Endothelial cell of umbilical vein (primary cell): ENCODE results near the gene EIF2B2. TPM values are rescaled to one million over a fixed set of nuclear protein-coding genes. Genes with fewer than 3 reads are reported as not detected.

Experiments
- BruUV-seq: library from RNA; stranded (reverse); fragments of 400-500 nt; replicated peaks from 2 replicates; lab custom pipeline; 2021; lab: Mats Ljungman, UMichigan
- CTCF ChIA-PET: fragments of 300-600, 350-600 bp; sonication (Branson Sonifier 250); formaldehyde crosslinking; loops from one replicate; lab custom pipeline; 2021; ENCODE audit warnings: antibody characterized with exemption, inconsistent platforms; lab: Charles Lee
- POLR2A ChIA-PET: fragments of 300-600, 350-600 bp; sonication (Branson Sonifier 250); formaldehyde crosslinking; loops from one replicate; lab custom pipeline; 2021; ENCODE audit warnings: antibody characterized with exemption, inconsistent platforms; lab: Charles Lee
- DNase-seq: peaks from one replicate; pipeline ENCODE4 v3.0.0-alpha.2; 2011; ENCODE audit warnings: low read depth, low spot score
- FAIRE-seq: peaks from 2 replicates; lab custom pipeline; 2011; peaks lifted over from hg19 to GRCh38; lab: Jason Lieb, UNC
- H2AFZ ChIP-seq: 2 replicates; pipeline ENCODE4 v1.6.0; 2012; ENCODE audit warnings: low read depth, low read length, control low read depth, inconsistent platforms
- H3K27ac ChIP-seq: 2 replicates; pipeline ENCODE4 v1.5.1; 2011; ENCODE audit warnings: low read depth, mild to moderate bottlenecking, control low read depth, low read length, moderate library complexity; ENCODE audit not compliant: insufficient read depth
- H3K27me3 ChIP-seq, 2 experiments: 2 replicates each; pipeline versions ENCODE4 v1.6.0 to v1.6.1; 2011; ENCODE audit warnings: low read length in 2 of 2, mixed read lengths in 1 of 2; ENCODE audit not compliant: control insufficient read depth in 2 of 2, insufficient read depth in 2 of 2
- H3K36me3 ChIP-seq, 2 experiments: 2 replicates in 1 of 2; 3 replicates in 1 of 2; pipeline ENCODE4 v1.5.1; 2011; ENCODE audit warnings: low read length in 2 of 2, mild to moderate bottlenecking in 1 of 2, moderate library complexity in 1 of 2; ENCODE audit not compliant: control insufficient read depth in 2 of 2, insufficient read depth in 2 of 2; ENCODE audit errors: extremely low read depth in 1 of 2
- H3K4me1 ChIP-seq: 3 replicates; pipeline ENCODE4 v1.5.1; 2011; ENCODE audit warnings: mild to moderate bottlenecking, low read length; ENCODE audit not compliant: control insufficient read depth, insufficient read depth; ENCODE audit errors: extremely low read depth
- H3K4me2 ChIP-seq: 2 replicates; pipeline ENCODE4 v1.6.1; 2011; ENCODE audit warnings: low read length, control low read depth, mixed read lengths; ENCODE audit not compliant: insufficient read depth
- H3K4me3 ChIP-seq, 3 experiments: fragments of 200-600 bp in 1 of 3; sonication (generic), shearing (Covaris generic) in 1 of 3; replicated peaks in 1 of 3; 2 replicates each; pipeline ENCODE4 v1.5.1; 2011 to 2016; ENCODE audit warnings: control low read depth in 3 of 3, low read length in 3 of 3, mild to moderate bottlenecking in 2 of 3, inconsistent platforms in 1 of 3, low read depth in 1 of 3, moderate library complexity in 1 of 3; ENCODE audit not compliant: insufficient read depth in 1 of 3
- H3K79me2 ChIP-seq: 2 replicates; pipeline ENCODE4 v1.6.0; 2012; ENCODE audit warnings: low read length, inconsistent platforms; ENCODE audit not compliant: control insufficient read depth, insufficient read depth
- H3K9ac ChIP-seq: replicated peaks from 2 replicates; pipeline ENCODE3; 2011; ENCODE audit warnings: low read length, control low read depth; ENCODE audit not compliant: insufficient read depth; ENCODE audit errors: extremely low read depth
- H3K9me1 ChIP-seq: replicated peaks from 3 replicates; pipeline ENCODE4 v1.6.0; 2011; ENCODE audit warnings: mild to moderate bottlenecking, low read length; ENCODE audit not compliant: control insufficient read depth, insufficient read depth; ENCODE audit errors: extremely low read depth
- H3K9me3 ChIP-seq: replicated peaks from 2 replicates; pipeline ENCODE4 v1.5.1; 2012; ENCODE audit warnings: low read length, inconsistent platforms; ENCODE audit not compliant: control insufficient read depth, insufficient read depth
- H4K20me1 ChIP-seq: replicated peaks from 2 replicates; pipeline ENCODE3; 2011; ENCODE audit warnings: mild to moderate bottlenecking, low read length; ENCODE audit not compliant: control insufficient read depth, insufficient read depth; ENCODE audit errors: extremely low read depth
- EZH2 ChIP-seq: IDR thresholded peaks from 2 replicates; pipeline ENCODE4 v1.6.1; 2012; ENCODE audit warnings: borderline replicate concordance, low read depth, mild to moderate bottlenecking, moderate library complexity, low read length, inconsistent platforms; ENCODE audit not compliant: severe bottlenecking
- FOS ChIP-seq: IDR thresholded peaks from 2 replicates; pipeline ENCODE4 v1.6.1; 2011; ENCODE audit warnings: mild to moderate bottlenecking, low read length, moderate library complexity, borderline replicate concordance; ENCODE audit not compliant: insufficient read depth
- GATA2 ChIP-seq: IDR thresholded peaks from 2 replicates; pipeline ENCODE4 v1.7.0; 2011; ENCODE audit warnings: low read depth, mild to moderate bottlenecking, moderate library complexity, mixed read lengths, low read length; ENCODE audit not compliant: insufficient read length, insufficient read depth
- JUN ChIP-seq: IDR thresholded peaks from 2 replicates; pipeline ENCODE4 v1.6.1; 2011; ENCODE audit warnings: borderline replicate concordance, low read depth; ENCODE audit not compliant: insufficient read length, insufficient read depth
- MYC ChIP-seq: IDR thresholded peaks from one replicate; pipeline ENCODE4 v1.6.1; 2011; ENCODE audit warnings: mild to moderate bottlenecking, low read depth, low read length
- POLR2A ChIP-seq: IDR thresholded peaks from 2 replicates; pipeline ENCODE4 v1.6.1; 2012; ENCODE audit warnings: low read depth, mild to moderate bottlenecking, control low read depth, low read length
- POLR2AphosphoS5 ChIP-seq: IDR thresholded peaks from 2 replicates; pipeline ENCODE4 v1.6.1; 2012; ENCODE audit warnings: low read depth, mild to moderate bottlenecking, control low read depth, low read length, moderate library complexity; ENCODE audit not compliant: insufficient read depth
- dilution Hi-C: fragments of 300-500 bp; cut with MboI; formaldehyde crosslinking; loops from one replicate; pipeline ENCODE4 v1.15.0; 2019; ENCODE audit warnings: low sequenced_read_pairs; ENCODE audit not compliant: extremely low pct_ligation_motif_present
- intact Hi-C: fragments of 100-400 bp; cut with micrococcal nuclease; formaldehyde crosslinking; loops from one replicate; pipeline ENCODE4 v1.10.0; 2022
- polyA plus RNA-seq, 4 experiments: library from polyadenylated mRNA; depleted of rRNA in 3 of 4; stranded (reverse) in 3 of 4; unstranded in 1 of 4; fragments of >200 nt; gene quantifications; 2 replicates each; pipeline versions ENCODE4 v1.2.1 to v1.2.3, GENCODE V29; 2011 to 2012; ENCODE audit warnings: missing spikeins in 1 of 4
- total RNA-seq: library from RNA; stranded (reverse); gene quantifications from 2 replicates; pipeline ENCODE4 v1.2.3, GENCODE V29; 2021
- TF ChIP-seq, protein P1 (sequence below): IDR thresholded peaks from 2 replicates; pipeline ENCODE4 v1.6.1; 2011; ENCODE audit not compliant: insufficient read depth, insufficient read length
- TF ChIP-seq, protein P2 (sequence below), 2 donors: IDR thresholded peaks; 1 replicate in 1 of 2; 2 replicates in 1 of 2; pipeline ENCODE4 v1.5.1; 2011; ENCODE audit warnings: low read length in 2 of 2, mild to moderate bottlenecking in 2 of 2, moderate library complexity in 2 of 2, control low read depth in 1 of 2, inconsistent platforms in 1 of 2, low read depth in 1 of 2; ENCODE audit not compliant: insufficient read depth in 1 of 2; ENCODE audit errors: extremely low read depth in 1 of 2

EIF2B2 gene
- total and polyA plus RNA-seq, 2 donors (not counting 3 experiments of a cell fraction or from before 2014, with no cell fraction given), result 97.0 to 143 TPM

- TF ChIP-seq JUN, result peak; percentile 98
- TF ChIP-seq, protein P1, sequence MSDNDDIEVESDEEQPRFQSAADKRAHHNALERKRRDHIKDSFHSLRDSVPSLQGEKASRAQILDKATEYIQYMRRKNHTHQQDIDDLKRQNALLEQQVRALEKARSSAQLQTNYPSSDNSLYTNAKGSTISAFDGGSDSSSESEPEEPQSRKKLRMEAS, result peak; percentile 67
- no peak for TF ChIP-seq EZH2
- TF ChIP-seq MYC, result no peak
- TF ChIP-seq, protein P2, sequence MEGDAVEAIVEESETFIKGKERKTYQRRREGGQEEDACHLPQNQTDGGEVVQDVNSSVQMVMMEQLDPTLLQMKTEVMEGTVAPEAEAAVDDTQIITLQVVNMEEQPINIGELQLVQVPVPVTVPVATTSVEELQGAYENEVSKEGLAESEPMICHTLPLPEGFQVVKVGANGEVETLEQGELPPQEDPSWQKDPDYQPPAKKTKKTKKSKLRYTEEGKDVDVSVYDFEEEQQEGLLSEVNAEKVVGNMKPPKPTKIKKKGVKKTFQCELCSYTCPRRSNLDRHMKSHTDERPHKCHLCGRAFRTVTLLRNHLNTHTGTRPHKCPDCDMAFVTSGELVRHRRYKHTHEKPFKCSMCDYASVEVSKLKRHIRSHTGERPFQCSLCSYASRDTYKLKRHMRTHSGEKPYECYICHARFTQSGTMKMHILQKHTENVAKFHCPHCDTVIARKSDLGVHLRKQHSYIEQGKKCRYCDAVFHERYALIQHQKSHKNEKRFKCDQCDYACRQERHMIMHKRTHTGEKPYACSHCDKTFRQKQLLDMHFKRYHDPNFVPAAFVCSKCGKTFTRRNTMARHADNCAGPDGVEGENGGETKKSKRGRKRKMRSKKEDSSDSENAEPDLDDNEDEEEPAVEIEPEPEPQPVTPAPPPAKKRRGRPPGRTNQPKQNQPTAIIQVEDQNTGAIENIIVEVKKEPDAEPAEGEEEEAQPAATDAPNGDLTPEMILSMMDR (IDR thresholded peaks at IDR 0.05; ENCODE audit: extremely low read depth in 1 of 2, insufficient read depth in 1 of 2, low read depth in 1 of 2, low read length in 2 of 2), result no peak
- TF ChIP-seq FOS, result peak; percentile 94
- TF ChIP-seq POLR2A, result no peak
- peak; percentile 89 for TF ChIP-seq POLR2AphosphoS5
- TF ChIP-seq GATA2, result peak; percentile 88
- Histone ChIP-seq H3K9me1 (no peaks in the 10 kb centered on the region), H2AFZ (no peak overlapping the region), H3K4me2 (peak overlapping the region; percentile 70), H3K9ac (peak overlapping the region; percentile 81), H3K4me3 (no peak overlapping the region), H3K36me3 (no peaks in the 10 kb centered on the region), H3K79me2 (no peaks in the 10 kb centered on the region), H3K9me3 (no peaks in the 10 kb centered on the region), H4K20me1 (no peaks in the 10 kb centered on the region), H3K27ac (peak overlapping the region; percentile 99), H3K4me1 (peaks cover 39% of the 10 kb centered on the region), H3K27me3 (no peaks in the 10 kb centered on the region)
- peak; percentile 97 for DNase-seq
- intact Hi-C loops (loop anchor here (1.0 to 5.0 kb wide), 7 partner anchors 14 to 371 kb away; partner anchors contain the start of genes EIF2B2 and PGF), dilution Hi-C loops (no loop called here)
- FAIRE-seq, result peak; percentile 95
- BruUV-seq, result no TSS peak
- ChIA-PET POLR2A (no interaction called here), CTCF (interaction anchor here (0.9 to 1.1 kb wide), 3 partner anchors 33 to 42 kb away, joined by 3 to 4 read pairs (median 3); partner anchors contain the start of gene PGF)
Observed at GRCh38 chr14:74988131-74988530, 14.6 kb upstream of the EIF2B2 start.
